ENCODE results near the gene CDC25B.
"Not testable (repeated sequence)": the region's sequence is repeated elsewhere in the genome, so short reads cannot be mapped to it uniquely, and the experiment has no call there.

Gene CDC25B

GRCh38 chr20:3820901-3821727 is 25.0 kb downstream of the CDC25B start:
- no peak for FAIRE-seq

GRCh38 chr20:3821996-3822395 is 25.9 kb downstream of the CDC25B start:
- no peak for FAIRE-seq
- no peak for DNase-seq (ENCODE audit: insufficient read length, low spot score)

More at GRCh38 chr20:3820901-3821727, 25.0 kb downstream of the CDC25B start:
- no peak for DNase-seq (ENCODE audit: insufficient read length, low spot score)

- FAIRE-seq (no peak), DNase-seq (ENCODE audit: insufficient read length, low spot score) (no peak)
Observed at GRCh38 chr20:3823881-3824280, 27.8 kb downstream of the CDC25B start.

- DNase-seq (ENCODE audit: insufficient read length, low spot score), result no peak
- no peak for FAIRE-seq
Observed at GRCh38 chr20:3825526-3825925, 29.4 kb downstream of the CDC25B start.

GRCh38 chr20:3826420-3826819 is 30.3 kb downstream of the CDC25B start:
- DNase-seq (ENCODE audit: insufficient read length, low spot score), result no peak
- FAIRE-seq, result no peak

- no peak for FAIRE-seq
- DNase-seq (ENCODE audit: insufficient read length, low spot score), result no peak
Observed at GRCh38 chr20:3828798-3829197, 32.7 kb downstream of the CDC25B start.

- not testable (repeated sequence) for FAIRE-seq; DNase-seq (ENCODE audit: insufficient read length, low spot score)
Observed at GRCh38 chr20:3829891-3830290, 33.8 kb downstream of the CDC25B start.

GRCh38 chr20:3836132-3836531 is 40.0 kb downstream of the CDC25B start:
- no peak for FAIRE-seq
- no peak for DNase-seq (ENCODE audit: insufficient read length, low spot score)

- FAIRE-seq, result no peak
- DNase-seq (ENCODE audit: insufficient read length, low spot score), result no peak
Observed at GRCh38 chr20:3839328-3839727, 43.2 kb downstream of the CDC25B start.

- not testable (repeated sequence) for FAIRE-seq; DNase-seq (ENCODE audit: insufficient read length, low spot score)
Observed at GRCh38 chr20:3840201-3840600, 44.1 kb downstream of the CDC25B start.

GRCh38 chr20:3842348-3842930 is 46.3 kb downstream of the CDC25B start:
- FAIRE-seq, result no peak
- no peak for DNase-seq (ENCODE audit: insufficient read length, low spot score)

- FAIRE-seq, result peak; percentile 9
- peak; percentile 89 for DNase-seq (ENCODE audit: insufficient read length, low spot score)
Observed at GRCh38 chr20:3843490-3843889, 47.4 kb downstream of the CDC25B start.

- FAIRE-seq; DNase-seq (ENCODE audit: insufficient read length, low spot score): not testable (repeated sequence)
Observed at GRCh38 chr20:3843990-3844619, 48.0 kb downstream of the CDC25B start.

- FAIRE-seq (no peak), DNase-seq (ENCODE audit: insufficient read length, low spot score) (no peak)
Observed at GRCh38 chr20:3846378-3846739, 50.2 kb downstream of the CDC25B start.

GRCh38 chr20:3846740-3847428 is 50.8 kb downstream of the CDC25B start, which contains the start of gene MAVS:
Gene MAVS (plus strand): TSS chr20:3846834. CDS start chr20:3854625, 7,791 bp downstream.
- peak; percentile 89 for DNase-seq (ENCODE audit: insufficient read length, low spot score)
- FAIRE-seq, result peak; percentile 46

- no peak for FAIRE-seq
Observed at GRCh38 chr20:3847429-3847940, 51.4 kb downstream of the CDC25B start.

GRCh38 chr20:3848565-3848964 is 52.5 kb downstream of the CDC25B start:
- DNase-seq (ENCODE audit: insufficient read length, low spot score) (no peak), FAIRE-seq (no peak)

More at GRCh38 chr20:3847429-3847940, 51.4 kb downstream of the CDC25B start:
- no peak for DNase-seq (ENCODE audit: insufficient read length, low spot score)

- FAIRE-seq, result no peak
- DNase-seq (ENCODE audit: insufficient read length, low spot score), result no peak
Observed at GRCh38 chr20:3854462-3854871, 58.4 kb downstream of the CDC25B start.

All from HTR-8/SVneo (cell line).